AG04449 (cell line): ENCODE data around the gene TIGD4.
"Not testable (repeated sequence)": the region's sequence is repeated elsewhere in the genome, so short reads cannot be mapped to it uniquely, and the experiment has no call there.

Experiments
- CTCF ChIA-PET: fragments of 350-600 bp; formaldehyde crosslinking; extraction: SDS; loops from one replicate; lab custom pipeline; 2021; ENCODE audit warnings: antibody characterized with exemption; lab: Yijun Ruan, JAX
- POLR2A ChIA-PET: fragments of 400-600, 350-600 bp; formaldehyde crosslinking; extraction: SDS; loops from one replicate; lab custom pipeline; 2020; ENCODE audit warnings: antibody characterized with exemption, inconsistent platforms; lab: Yijun Ruan, JAX
- DNase-seq: peaks from one replicate; pipeline ENCODE4 v3.0.0-alpha.2; 2010; ENCODE audit warnings: low read depth, low spot score
- H3K4me3 ChIP-seq: 2 replicates; pipeline ENCODE4 v1.5.1; 2011; ENCODE audit warnings: low read depth, mild to moderate bottlenecking, control low read depth, low read length
- TF ChIP-seq, protein P1 (sequence below): IDR thresholded peaks from one replicate; pipeline ENCODE4 v1.5.1; 2011; ENCODE audit warnings: mild to moderate bottlenecking, moderate library complexity, low read length, control low read depth, inconsistent platforms; ENCODE audit not compliant: insufficient read depth; ENCODE audit errors: missing control alignments

Gene TIGD4

GRCh38 chr4:152776352-152776751 lies 3.2 kb downstream of the TIGD4 start:
- TF ChIP-seq, protein P1, sequence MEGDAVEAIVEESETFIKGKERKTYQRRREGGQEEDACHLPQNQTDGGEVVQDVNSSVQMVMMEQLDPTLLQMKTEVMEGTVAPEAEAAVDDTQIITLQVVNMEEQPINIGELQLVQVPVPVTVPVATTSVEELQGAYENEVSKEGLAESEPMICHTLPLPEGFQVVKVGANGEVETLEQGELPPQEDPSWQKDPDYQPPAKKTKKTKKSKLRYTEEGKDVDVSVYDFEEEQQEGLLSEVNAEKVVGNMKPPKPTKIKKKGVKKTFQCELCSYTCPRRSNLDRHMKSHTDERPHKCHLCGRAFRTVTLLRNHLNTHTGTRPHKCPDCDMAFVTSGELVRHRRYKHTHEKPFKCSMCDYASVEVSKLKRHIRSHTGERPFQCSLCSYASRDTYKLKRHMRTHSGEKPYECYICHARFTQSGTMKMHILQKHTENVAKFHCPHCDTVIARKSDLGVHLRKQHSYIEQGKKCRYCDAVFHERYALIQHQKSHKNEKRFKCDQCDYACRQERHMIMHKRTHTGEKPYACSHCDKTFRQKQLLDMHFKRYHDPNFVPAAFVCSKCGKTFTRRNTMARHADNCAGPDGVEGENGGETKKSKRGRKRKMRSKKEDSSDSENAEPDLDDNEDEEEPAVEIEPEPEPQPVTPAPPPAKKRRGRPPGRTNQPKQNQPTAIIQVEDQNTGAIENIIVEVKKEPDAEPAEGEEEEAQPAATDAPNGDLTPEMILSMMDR, result no peak
- POLR2A ChIA-PET, result no interaction called here
- no peak for DNase-seq
- H3K4me3 ChIP-seq, result no peak overlapping the region
- CTCF ChIA-PET, result no interaction called here

- TF ChIP-seq, protein P1, result no peak
- CTCF ChIA-PET, result interaction anchor here (1.0 kb wide), 1 partner anchor 366 kb away, joined by 3 read pairs; no protein-coding TSS in a partner anchor
- H3K4me3 ChIP-seq, result no peak overlapping the region
- no peak for DNase-seq
- POLR2A ChIA-PET, result no interaction called here
These were observed 5.6 kb downstream of the TIGD4 start for GRCh38 chr4:152773953-152774352.

DNA sequence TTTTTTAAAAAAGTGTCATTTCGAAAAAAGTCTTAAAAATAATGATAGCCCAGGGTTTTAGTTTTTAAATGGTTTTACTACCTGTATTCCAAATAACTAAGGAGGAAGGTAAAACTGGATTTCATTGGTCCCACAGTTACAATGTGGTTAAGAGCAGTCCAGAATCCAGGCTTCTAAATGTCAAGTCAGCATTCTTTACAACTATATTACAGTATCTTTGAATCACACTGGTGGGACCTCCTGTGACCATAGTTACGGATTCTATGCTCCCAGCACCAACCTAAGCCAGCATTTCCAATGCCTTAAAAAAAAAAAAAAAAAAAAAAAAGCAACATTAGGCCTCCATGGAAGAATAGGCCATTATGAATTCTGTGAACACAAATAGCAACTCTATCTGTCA lies 6.2 kb downstream of the TIGD4 start:
- TF ChIP-seq, protein P1, result no peak
- no peak overlapping the region for H3K4me3 ChIP-seq
- no peak for DNase-seq
- POLR2A ChIA-PET, result no interaction called here
- CTCF ChIA-PET, result no interaction called here

DNA sequence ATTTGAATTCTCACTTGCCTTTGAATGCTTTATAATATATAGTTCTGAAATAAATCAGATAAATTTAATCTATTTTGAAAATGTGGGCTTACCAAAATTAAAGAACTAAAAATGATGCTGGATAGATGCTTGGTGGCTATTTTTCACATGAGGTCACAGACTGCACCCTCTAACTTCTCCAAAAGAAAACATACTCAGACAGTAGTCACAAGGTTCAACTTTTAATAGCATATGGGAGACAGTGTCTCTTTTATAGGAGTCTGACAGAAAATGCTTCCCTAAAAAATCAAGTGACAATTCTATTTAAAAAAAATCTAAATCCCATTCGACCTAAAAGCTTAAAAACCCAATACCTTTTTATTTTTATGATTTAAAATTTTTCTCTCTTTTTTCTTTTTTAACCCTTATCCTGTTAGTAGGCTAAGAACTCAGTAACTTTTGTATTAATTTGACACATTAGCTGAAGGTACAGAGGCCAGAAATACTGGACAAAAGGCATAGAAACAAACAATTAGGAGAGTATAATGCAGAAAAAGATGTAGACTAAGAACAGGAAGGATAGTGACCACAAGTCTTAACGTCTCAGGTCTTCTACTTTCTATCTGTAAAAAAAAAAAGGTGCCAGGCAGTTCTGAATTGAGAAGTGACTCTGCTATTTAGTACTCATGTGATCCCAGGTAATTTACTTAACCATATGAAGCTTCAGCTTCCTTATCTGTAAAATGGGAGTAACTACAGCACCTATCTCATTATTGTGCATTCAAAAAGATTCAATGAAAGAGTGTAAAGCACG lies 7.6 kb downstream of the TIGD4 start:
- no peak overlapping the region for H3K4me3 ChIP-seq
- POLR2A ChIA-PET, result no interaction called here
- DNase-seq, result no peak
- TF ChIP-seq, protein P1, result no peak
- CTCF ChIA-PET, result interaction anchor here (0.9 to 1.5 kb wide), 2 partner anchors 307 to 354 kb away, joined by 3 read pairs; no protein-coding TSS in a partner anchor

DNA sequence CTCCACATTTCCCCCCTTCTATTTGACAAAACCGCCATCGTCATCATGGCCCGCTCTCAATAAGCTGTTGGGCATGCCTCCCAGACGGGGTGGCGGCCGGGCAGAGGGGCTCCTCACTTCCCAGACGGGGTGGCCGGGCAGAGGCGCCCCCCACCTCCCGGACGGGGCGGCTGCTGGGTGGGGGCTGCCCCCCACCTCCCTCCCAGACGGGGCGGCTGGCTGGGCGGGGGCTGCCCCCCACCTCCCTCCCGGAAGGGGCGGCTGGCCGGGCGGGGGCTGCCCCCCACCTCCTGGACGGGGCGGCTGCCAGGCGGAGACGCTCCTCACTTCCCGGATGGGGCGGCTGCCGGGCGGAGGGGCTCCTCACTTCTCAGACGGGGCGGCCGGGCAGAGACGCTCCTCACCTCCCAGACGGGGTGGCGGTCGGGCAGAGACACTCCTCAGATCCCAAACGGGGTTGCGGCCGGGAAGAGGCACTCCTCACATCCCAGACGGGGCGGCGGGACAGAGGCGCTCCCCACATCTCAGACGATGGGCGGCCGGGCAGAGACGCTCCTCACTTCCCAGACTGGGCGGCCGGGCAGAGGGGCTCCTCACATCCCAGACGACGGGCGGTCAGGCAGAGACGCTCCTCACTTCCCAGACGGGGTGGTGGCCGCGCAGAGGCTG lies 14.3 kb downstream of the TIGD4 start:
- CTCF ChIA-PET, POLR2A ChIA-PET, DNase-seq, H3K4me3 ChIP-seq: not testable (repeated sequence)

DNA sequence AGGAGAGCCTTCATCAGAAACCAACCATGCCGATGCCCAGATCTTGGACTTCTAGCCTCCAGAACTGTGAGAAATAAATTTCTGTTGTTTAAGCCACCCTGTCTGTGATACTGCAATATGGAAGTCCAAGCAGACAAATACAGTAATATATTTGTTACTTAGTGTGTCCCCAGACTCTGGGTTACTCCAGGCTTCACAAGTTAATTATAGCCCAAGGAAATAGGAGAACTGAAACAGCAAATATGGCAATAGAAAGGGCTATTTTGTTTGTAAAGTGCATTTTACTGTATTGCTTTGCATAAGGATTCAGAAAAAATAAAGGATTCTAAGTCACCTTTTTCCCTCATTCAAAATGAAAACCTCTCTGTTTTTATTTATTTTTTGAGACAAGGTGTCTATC lies 15.7 kb downstream of the TIGD4 start:
- TF ChIP-seq, protein P1, result no peak
- ChIA-PET CTCF (no interaction called here), POLR2A (no interaction called here)
- H3K4me3 ChIP-seq, result no peak overlapping the region
- no peak for DNase-seq
